Fibroblast of peridontal ligament (primary cell): ENCODE data around the gene E2F3.
"Not testable (repeated sequence)": the region's sequence is repeated elsewhere in the genome, so short reads cannot be mapped to it uniquely, and the experiment has no call there.

ENCODE experiments used
- DNase-seq: peaks from one replicate; pipeline ENCODE4 v3.0.0-alpha.2; 2010; ENCODE audit errors: extremely low read depth

The E2F3 gene

DNA sequence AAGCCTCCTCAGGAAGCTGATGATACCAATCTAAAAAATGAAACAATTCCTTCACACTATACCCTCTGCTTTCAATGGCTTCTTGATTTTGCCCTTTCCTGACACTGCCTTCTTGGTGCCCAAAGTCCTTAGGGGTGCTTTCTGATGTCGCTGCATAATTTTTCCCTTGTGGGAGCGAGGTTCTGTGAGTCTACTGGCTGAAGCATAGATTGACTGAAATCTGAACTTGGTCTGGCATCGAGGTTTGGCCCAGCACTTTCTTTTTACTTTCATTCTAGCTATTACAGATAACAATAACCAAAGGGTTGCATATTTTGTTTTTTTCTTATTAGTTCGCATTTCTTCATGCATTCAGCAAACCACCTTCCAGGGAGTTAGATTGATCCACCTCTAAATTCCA is 65.8 kb downstream of the E2F3 start:
- DNase-seq: no peak

DNA sequence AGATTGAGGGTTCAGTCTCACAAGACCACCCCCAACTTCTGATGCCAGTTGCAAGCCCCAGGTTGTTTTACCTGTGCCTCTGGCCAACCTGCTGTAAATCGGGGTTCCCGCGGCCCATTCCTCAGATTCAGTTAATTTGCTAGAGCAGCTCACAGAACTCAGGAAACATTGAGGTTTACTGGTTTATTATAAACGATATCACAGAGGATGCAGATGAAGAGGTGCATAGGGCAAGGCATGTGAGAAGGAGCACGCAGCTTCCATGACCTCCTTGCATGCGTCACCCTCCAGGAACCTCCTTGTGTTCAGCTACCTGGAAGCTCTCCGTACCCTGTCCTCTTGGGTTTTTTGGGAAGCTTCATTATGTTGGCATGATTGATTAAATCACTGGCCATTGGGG is 66.5 kb downstream of the E2F3 start:
- no peak for DNase-seq

DNA sequence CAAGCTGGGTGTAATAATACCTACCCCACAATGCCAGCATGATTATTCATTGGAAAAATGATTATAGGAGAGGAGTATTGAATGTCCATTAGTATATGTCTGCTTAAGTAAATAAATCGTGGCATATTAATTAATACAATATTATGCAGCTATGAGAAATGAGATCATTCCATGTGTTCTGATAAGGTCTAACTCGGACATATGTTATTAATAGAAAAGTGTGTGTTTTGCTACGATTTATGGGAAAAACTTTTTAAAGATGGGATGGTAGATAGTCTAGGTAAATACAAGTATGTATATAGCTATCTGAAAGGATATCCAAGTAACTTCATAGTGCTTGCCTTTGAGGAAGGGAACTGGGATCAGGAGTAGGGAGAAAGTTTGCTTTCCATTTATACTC is 71.1 kb downstream of the E2F3 start:
- no peak for DNase-seq

DNA sequence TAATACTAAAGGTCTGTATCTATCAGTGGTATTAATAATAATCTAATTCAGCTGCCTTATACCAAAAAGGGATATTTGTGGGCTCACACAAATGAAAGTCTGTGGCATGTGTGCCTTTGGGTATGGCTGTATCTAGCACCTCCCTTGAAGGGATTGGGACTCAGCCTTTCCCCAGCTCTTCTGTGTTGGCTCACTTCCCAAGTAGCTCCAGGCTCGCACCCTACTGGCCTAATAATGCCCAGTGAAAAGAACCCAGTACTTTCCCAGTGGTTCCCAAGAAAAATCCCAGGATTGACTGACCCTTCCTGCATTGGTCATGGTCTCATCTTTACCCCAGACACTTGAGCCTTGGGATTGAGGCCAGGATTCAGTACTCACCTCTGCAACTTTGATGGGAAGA is 71.8 kb downstream of the E2F3 start:
- DNase-seq: no peak

DNA sequence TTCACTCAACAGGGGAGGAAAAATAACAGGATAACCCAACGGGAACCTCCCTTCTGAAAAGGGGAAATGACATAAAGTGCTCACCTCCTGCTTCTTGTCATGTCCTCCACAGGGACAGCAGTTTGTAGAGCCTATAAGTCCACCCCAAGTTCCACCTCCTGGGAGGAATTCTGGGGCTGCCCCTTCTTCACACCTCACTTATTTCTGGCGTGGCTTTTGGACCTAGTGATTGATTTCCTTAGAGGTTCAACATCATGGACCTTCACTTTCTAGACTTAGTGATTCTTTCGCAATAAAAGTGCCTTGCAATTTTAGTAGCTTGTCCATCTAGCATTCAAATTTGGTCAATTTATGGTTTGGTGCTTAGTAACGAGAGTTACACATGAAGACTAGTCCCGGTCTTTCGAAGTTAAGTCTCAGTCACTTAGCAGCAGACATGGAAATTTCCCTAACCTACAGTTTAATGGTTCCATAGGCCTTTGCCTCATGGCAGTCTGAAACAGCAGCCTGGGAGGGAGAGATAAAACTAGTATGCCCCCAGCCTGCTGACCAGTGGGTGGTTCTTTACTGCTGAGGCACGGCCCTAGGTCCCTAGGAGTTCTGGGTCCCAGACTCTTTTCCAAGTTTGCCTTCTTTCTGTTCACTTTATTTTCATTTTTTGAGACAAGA is 73.3 kb downstream of the E2F3 start:
- no peak for DNase-seq

DNA sequence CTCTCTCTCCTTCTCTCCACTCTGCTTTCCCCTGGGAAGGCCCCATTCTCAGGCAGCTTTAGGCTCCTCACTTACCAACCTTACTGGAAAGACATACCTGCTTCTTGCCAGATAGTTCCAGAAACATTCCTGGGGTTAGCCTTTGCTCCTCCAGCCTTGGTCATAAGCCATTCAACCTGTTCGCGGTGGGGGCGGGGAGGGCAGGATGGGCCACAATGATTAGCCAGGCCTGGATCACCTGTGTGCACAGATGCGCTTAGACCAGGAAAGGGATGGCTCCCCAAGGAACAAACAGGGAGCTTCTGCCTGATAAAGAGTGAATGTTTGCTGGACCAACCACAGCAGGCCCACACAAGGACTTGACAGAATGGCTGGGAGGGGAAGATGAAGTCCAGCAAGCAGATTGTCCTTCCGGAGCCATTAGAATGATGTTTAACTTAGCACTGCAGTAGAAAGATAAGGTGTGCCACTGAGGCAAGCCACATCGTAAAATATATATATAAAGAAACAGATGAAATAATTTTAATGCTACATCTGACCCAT is 74.9 kb downstream of the E2F3 start:
- DNase-seq: no peak

DNA sequence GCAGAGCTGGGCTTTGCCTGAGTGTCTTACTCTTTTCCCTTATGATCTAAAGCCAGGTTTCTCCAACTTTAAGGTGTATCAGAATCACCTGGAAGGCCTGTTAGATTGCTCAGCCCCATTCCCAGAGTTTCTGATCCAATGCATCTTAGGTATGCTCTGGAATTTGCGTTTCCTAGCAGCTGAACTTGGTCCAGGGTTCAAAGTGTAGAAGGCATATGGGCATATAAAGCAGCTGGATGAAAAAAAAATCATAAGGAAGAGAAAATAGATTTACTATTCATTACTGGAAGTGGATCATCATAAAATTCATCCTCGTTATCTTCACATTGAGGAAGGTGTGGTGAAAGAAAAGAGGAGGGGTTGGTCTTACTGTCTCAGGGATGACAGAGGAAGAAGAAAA is 75.8 kb downstream of the E2F3 start:
- no peak for DNase-seq

DNA sequence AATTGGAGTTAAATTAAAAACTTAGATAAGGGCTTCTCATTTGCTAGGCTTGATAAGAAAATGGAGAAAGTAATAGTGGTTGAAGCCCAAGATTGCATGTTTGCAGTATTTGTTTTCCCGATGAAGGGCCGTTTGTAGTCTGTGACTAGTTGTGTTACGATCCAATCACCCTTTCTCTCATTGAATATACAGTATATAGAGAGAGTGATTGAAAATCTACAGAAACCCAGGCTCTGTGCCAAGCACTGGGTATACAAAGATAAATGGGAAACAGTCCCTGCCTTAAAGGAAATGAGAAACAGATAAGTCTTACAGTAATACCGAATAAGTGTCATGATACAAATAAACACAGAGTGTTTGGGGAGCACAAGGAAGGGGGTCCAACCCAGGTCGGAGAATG is 77.4 kb downstream of the E2F3 start:
- no peak for DNase-seq

DNA sequence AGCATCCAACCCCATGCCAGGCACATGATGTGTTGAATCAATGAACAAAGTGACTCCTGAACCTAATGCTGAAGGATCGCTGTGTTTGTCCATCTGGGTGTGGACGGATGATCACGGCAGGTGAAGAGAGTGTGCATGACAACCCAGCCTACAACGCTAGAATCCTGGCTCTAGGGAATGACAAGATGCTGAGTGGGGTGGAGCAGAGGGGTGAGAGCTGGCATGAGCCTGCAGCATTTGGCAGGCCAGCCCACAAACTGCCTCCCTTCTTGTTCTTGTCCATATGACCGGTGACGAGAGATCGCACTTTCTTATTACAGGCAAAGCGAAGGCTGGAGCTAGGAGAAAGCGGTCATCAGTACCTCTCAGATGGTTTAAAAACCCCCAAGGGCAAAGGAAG is 77.8 kb downstream of the E2F3 start:
- DNase-seq: no peak

DNA sequence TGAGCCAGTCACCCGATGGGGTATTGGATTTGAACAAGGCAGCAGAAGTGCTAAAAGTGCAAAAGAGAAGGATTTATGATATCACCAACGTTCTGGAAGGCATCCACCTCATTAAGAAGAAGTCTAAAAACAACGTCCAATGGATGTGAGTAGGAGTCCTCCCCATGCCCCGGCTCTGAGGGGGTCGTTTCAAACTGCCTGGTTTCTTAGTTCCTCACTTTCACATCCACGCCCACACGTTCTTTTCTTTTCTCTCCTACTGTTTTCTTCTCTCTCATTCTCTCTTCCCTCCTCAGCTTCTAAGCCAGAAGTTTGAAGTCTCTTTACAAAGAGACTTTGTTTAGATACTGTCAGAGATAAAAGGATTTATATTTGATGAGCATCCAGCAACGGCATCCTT is 79.6 kb downstream of the E2F3 start:
- no peak for DNase-seq

DNA sequence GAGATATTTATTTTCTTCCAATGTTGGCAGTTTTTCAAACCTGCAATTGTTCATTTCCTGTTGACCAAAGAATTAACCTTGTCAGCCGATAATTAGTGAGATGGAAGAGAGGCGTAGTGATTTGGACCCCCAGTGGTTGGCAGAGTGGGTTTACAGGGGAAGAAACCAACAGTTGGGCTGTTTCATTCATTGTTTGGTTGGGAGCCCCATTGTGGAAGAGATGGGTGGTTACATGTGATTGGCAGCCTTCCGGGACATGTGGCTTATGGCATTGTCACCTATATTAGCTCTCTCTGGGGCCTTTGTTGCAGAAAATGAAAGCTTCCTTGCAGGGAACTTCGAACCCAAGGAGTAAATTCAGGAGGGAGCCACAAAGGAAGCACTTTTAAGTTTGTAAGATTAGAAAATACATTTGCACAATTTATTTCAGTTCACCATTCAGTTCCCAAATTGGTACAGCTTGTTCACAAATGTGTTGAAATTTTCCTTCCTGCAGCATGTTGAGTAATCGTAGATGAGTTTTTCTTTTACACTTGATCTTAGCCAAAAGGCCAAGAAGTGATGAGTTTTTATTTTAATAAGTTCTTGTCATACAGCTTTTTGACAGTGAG is 82.3 kb downstream of the E2F3 start:
- DNase-seq: no peak

DNA sequence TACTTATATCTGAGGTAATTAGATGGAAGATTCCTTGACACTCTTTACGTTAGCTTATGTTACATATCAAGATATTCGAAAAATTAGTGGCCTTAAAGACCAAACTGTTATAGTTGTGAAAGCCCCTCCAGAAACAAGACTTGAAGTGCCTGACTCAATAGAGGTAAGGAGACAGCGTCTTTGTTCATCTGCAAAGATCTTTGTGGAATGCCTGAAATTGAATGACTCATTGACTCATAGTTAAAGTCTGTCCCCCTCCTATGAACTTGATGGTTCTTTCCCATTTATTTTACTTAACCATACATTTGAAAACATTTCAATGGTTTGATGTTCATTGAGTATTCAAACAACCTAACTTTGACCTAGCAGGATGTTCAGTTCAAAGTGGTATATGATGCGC is 85.0 kb downstream of the E2F3 start:
- DNase-seq: no peak

DNA sequence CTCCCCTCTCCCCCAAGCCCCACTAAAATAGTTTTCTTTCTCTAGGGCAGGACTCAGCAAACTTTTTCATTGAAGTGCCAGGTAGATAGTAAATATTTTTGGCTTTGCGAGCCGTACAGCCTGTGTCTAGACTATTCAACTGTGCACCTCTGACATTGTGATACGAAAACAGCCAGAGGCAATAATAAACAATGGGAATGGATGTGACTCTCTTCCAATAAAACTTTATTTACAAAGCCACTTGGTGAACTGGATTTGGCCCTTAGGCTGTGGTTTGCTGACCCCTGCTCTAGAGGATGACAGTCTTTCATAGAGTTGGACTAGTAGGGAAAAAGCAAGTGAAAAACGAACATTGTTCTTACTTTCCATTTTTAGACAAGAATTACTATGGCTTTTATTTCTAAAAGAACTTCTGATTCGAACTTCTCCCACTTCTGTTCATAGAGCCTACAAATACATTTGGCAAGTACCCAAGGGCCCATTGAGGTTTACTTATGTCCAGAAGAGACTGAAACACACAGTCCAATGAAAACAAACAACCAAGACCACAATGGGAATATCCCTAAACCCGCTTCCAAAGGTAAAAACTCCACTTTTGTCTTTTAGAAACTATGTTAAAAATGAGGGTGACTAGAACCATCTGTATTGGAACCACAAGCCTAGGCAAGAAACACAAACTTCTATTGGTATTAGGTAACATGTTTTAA is 86.1 kb downstream of the E2F3 start:
- peak; percentile 91 for DNase-seq

DNA sequence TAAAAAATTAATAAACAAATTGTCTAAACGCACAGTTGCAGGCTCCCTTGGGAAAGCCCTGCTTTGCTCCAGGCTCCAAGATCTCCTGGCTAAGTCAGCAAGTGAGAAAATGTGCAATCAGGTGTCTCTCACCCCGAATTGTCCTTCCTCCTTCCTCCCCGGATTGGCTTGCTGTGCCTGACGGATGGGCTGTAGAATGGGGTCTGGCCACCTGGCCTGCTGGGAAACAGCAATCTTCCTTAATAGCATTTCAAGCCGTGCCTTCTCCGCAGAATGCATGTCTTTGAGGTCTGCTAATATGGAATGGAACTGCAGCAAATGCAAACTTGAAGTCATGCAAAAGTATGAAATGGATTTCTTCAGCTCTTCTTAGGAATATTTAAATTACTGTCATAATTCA is 88.9 kb downstream of the E2F3 start:
- no peak for DNase-seq

DNA sequence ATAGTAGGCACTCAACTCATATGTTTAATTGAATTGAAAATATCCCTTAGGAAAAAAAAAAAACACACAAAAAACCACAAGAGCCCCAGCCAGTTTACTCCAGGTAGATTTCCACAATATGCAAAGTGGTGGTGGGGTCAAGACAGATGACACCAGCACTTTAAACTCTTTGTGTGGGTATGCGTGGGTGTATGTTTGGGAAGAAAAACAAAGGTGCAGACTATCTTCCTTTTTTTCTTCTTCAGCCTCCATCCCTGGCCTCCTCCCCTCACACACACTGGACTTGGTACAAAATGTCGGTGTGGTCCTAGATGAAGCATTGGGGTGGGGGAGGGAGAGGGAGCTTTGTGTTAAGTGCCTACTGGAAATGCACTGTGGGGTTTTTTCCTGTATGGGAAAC is 90.4 kb downstream of the E2F3 start:
- DNase-seq: no peak

DNA sequence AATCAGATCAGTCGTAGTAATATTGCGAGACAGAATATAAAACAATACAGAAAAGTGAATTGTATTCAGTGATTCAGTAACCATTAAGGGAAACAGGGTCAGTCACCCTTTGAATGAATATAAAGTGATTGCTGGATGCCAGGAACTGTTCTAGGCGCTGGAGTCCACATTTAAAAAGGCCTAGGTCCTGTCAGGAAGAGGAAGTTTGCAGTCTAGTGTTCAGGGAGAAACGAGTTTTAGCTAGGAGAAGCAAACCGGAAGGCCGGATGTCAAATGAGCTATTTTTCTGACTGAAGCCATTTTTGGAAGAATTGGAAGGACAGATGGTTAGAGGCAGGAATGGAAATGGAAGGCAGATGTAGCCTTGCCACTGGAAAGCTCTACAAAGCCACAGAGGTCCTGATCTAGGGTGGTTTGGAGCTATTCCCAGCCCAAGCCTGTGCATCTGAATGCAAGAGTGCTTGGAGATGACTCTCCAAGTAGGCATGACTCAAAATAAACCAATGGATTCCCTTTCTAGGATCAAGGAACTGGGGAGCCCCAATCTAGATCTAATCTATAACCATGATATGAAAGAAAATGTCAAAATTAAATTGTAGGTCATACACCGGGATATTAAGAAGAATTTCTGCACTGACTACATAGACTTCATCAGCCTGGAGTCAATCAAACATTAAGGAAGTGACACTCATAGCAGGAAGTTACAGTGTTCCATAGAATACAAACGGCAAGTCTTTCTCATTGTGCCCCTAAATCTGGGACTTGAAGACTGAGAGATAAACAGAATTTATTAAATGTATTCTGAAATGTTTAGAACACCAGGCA is 95.7 kb downstream of the E2F3 start:
- DNase-seq: peak; percentile 97

DNA sequence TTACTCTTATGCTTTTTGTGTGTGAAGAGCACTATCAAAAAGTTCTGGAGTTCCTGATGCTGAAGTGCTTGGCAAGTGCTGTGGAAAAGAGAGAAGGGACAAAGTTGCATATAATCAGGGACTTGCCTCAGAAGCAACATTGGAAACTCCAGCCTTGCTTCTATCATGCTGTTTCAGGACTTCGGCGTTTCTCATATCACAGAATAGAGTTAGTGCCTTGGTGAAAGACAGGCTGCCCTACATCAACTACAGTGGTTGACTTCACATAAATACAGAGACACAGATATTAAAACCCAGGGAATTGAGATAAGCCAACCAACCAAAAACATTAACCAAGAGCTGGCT is 96.3 kb downstream of the E2F3 start:
- no peak for DNase-seq

DNA sequence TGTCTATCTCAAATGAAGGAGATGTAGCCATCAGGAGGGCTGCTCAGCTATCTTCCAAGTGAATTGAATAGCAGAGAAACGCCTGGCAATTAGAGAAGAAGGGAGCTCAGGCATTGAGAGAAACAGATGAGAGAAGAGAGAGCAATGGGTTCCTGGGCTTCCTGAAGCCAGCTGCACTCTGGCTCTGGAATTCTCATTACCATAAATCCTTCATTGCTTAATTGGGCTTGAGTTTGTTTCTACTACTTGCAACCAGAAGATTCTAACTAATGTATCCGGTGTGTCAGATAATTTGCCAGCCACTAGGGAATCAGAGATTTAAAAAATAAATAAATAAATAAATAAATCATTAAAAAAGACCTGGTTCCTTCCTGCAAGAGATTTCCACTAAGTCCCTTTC is 107.5 kb downstream of the E2F3 start:
- DNase-seq: no peak

DNA sequence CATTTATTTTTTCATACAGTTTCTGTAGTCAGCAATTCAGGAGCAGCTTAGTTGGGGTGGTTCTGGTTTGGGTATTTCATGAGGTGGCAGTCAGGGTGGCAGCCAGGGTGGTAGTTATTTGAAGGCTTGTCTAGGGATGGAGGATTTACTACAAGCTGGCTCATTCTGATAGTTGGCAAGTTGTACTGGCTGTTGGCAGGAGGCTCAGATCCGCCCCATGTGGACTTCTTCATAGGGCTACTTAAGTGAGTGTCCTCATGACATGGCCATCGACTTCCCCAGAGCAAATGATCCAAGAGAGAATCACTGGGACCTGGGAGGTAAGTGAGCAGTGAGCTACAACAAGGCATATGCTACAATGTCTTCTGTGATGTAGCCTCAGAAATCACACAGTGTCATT is 110.2 kb downstream of the E2F3 start:
- DNase-seq: no peak

DNA sequence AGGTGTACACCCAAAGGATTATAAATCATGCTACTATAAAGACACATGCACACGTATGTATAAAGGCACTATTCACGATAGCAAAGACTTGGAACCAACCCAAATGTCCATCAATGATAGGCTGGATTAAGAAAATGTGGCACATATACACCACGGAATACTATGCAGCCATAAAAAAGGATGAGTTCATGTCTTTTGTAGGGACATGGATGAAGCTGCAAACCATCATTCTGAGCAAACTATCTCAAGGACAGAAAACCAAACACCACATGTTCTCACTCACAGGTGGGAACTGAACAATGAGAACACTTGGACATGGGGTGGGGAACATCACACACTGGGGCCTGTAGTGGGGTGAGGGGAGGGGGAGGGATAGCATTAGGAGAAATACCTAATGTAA is 123.5 kb downstream of the E2F3 start:
- not testable (repeated sequence) for DNase-seq

DNA sequence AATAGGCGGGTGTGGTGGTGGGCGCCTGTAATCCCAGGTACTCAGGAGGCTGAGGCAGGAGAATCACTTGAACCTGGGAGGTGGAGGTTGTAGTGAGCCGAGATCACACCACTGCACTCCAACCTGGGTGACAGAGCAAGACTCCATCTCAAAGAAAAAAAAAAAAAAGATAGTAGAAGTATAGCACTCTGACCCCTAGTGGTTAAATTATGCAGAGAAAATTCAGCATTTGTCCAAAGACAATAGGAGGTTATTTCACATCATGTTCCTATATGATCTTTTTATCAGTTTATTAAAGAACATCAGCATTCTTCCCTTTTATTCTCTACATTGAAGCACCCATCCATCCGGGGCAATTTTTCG is 127.4 kb downstream of the E2F3 start:
- peak; percentile 64 for DNase-seq

DNA sequence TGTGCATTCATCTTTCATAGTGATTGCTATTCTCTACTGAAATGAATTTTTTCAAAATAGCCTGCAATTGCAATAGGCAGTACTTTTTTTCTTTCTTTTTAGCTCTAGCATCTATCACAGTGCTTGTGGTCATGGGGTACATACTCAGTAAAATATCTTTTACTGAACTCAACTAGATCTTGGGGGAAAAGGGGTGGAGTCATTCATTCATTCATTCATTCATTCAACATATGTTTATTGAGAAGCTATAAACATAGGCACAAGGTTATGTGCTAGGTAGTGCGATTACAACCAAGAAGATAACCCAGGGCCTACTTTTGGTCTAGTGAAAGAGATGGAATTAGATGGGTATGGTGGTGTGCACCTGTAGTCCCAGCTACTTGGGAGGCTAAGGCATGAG is 131.2 kb downstream of the E2F3 start:
- DNase-seq: no peak
